Measurements from ENCODE around the gene DVL3. TPM values are rescaled to one million over a fixed set of nuclear protein-coding genes. Genes with fewer than 3 reads are reported as not detected.

Gene DVL3
- polyA plus RNA-seq, 1 experiment: 33.9 TPM

DNA sequence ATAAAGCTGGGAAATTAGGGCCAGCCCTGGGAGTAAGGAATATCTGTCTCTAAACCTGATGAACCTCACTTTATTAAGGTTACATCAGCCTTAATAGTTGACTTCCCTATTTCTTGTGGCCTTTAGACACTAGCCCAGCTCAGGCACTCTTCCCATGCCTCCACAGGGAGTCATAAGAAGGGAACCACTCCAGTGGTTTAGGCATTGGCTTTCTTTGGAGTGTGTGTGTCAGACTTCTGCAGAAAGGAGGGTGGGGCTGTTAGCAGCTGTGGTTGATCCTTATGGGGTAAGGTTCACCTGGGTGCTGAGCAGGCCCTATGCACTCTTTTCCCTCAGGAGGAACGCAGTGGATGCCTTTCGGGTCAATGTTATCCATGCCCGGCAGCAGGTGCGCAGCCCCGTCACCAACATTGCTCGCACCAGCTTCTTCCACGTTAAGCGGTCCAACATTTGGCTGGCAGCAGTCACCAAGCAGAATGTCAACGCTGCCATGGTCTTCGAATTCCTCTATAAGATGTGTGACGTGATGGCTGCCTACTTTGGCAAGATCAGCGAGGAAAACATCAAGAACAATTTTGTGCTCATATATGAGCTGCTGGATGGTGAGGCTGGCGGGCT is 23.5 kb downstream of the DVL3 start:
- DNase-seq (ENCODE audit: low read depth): no peak
- ChIA-PET POLR2A (interaction anchor here (0.6 kb wide), 1 partner anchor 294 kb away, joined by 3 read pairs; the partner anchor contains the start of gene PARL), CTCF (interaction anchor here (0.9 kb wide), 1 partner anchor 33 kb away, joined by 3 read pairs; no protein-coding TSS in a partner anchor)
- Histone ChIP-seq H3K4me3 (ENCODE audit: low read depth, low read length) (no peak overlapping the region), H3K27me3 (ENCODE audit: control insufficient read depth, insufficient read depth, low read length) (no peaks in the 10 kb centered on the region), H3K36me3 (ENCODE audit: control insufficient read depth, insufficient read depth, low read length) (peaks cover 55% of the 10 kb centered on the region)
- no peak for TF ChIP-seq CTCF (IDR thresholded peaks at IDR 0.05; ENCODE audit: insufficient read depth, low read depth, low read length)

- no peak for TF ChIP-seq CTCF (IDR thresholded peaks at IDR 0.05; ENCODE audit: insufficient read depth, low read depth, low read length)
- CTCF ChIA-PET: interaction anchor here (0.6 to 1.0 kb wide), 2 partner anchors 228 to 295 kb away, joined by 3 read pairs; partner anchors contain the start of gene PARL
- Histone ChIP-seq H3K36me3 (ENCODE audit: control insufficient read depth, insufficient read depth, low read length) (peaks cover 61% of the 10 kb centered on the region), H3K4me3 (ENCODE audit: low read depth, low read length) (no peak overlapping the region), H3K27me3 (ENCODE audit: control insufficient read depth, insufficient read depth, low read length) (no peaks in the 10 kb centered on the region)
- POLR2A ChIA-PET: no interaction called here
- DNase-seq (ENCODE audit: low read depth): no peak
These were observed 25.0 kb downstream of the DVL3 start for GRCh38 chr3:184180165-184180564.

- ChIA-PET CTCF (no interaction called here), POLR2A (no interaction called here)
- H3K4me3 ChIP-seq (ENCODE audit: low read depth, low read length): no peak overlapping the region
- DNase-seq (ENCODE audit: low read depth): no peak
- TF ChIP-seq CTCF (IDR thresholded peaks at IDR 0.05; ENCODE audit: insufficient read depth, low read depth, low read length): no peak
- no peaks in the 10 kb centered on the region for H3K27me3 ChIP-seq (ENCODE audit: control insufficient read depth, insufficient read depth, low read length)
- H3K36me3 ChIP-seq (ENCODE audit: control insufficient read depth, insufficient read depth, low read length): peaks cover 61% of the 10 kb centered on the region
These were observed 26.4 kb downstream of the DVL3 start for GRCh38 chr3:184181596-184181995.

- H3K27me3 ChIP-seq (ENCODE audit: control insufficient read depth, insufficient read depth, low read length): no peaks in the 10 kb centered on the region
- DNase-seq (ENCODE audit: low read depth): no peak
- H3K36me3 ChIP-seq (ENCODE audit: control insufficient read depth, insufficient read depth, low read length): peaks cover 52% of the 10 kb centered on the region
- TF ChIP-seq CTCF (IDR thresholded peaks at IDR 0.05; ENCODE audit: insufficient read depth, low read depth, low read length): no peak
- H3K4me3 ChIP-seq (ENCODE audit: low read depth, low read length): no peak overlapping the region
- ChIA-PET CTCF (no interaction called here), POLR2A (interaction anchor here (0.6 to 0.9 kb wide), 2 partner anchors 59 to 153 kb away, joined by 3 to 5 read pairs; no protein-coding TSS in a partner anchor)
These were observed 28.5 kb downstream of the DVL3 start for GRCh38 chr3:184183679-184184078.

DNA sequence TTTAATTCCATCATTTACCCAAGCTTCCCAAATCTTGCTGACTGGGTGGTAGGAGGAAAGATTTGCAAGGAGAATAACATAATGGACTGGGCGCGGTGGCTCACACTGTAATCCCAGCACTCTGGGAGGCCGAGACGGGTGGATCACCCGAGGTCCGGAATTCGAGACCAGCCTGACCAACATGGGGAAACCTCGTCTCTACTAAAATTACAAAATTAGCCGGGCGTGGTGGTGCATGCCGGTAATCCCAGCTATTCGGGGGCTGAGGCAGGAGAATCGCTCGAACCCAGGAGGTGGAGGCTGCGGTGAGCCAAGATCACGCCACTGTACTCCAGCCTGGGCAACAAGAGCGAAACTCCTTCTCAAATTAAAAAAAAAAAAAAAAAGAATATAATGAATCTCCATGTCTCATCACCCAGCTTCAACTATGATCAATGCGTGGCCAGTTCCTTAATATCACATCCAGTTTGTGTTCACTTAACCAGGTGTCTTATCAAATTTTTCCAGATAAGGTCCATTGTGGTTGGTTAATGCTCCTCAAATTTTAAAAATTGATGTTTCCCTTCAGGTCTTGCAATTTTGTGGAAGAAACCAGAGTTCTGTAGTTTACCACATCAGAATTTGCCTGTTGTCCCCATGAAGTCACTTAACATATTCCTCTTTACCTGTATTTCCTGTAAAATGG is 29.5 kb downstream of the DVL3 start:
- Histone ChIP-seq H3K27me3 (ENCODE audit: control insufficient read depth, insufficient read depth, low read length) (no peaks in the 10 kb centered on the region), H3K4me3 (ENCODE audit: low read depth, low read length) (no peak overlapping the region), H3K36me3 (ENCODE audit: control insufficient read depth, insufficient read depth, low read length) (peaks cover 56% of the 10 kb centered on the region)
- TF ChIP-seq CTCF (IDR thresholded peaks at IDR 0.05; ENCODE audit: insufficient read depth, low read depth, low read length): no peak
- POLR2A ChIA-PET: interaction anchor here (0.6 to 1.2 kb wide), 3 partner anchors 8 to 152 kb away, joined by 5 to 20 read pairs (median 12); no protein-coding TSS in a partner anchor
- CTCF ChIA-PET: no interaction called here
- no peak for DNase-seq (ENCODE audit: low read depth)

Data from BJ (cell line).